ENCODE results near the gene LY6G6F.

LY6G6F gene

DNA sequence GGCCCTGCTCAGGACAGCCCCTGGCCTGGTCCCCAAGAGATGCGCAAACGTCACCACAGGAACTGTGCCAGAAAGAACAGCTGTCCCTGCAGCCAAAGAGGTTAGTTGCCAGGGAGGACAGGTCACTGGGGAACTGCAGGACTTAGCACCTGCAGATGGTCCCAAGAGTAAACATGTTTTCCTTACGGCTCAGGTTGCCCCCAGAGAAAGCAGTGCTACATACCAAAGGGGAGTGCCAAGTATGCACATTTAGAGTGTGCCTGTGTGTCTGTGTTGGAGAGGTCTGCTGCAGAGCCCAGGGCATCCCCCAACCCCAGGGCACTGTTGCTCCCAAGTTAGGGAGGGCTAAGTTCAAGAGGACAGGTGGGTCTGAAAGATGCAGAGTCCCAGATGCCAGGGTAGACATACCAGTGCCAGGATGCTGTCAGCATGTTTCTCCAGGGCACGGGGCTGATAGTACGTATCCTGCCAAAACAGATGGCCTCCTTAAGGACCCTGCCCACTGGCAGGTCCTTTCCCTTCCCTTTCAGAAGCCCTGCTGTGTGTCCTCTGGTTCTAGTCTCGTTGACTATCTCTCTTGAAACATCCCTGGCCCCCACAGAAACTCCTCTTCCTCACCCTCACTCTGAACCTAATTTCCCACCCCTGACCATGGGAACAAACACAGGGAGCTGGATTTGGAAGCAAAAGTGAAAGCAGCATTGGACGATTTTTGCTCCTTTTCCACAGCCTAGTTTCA, 4.8 kb upstream of the LY6G6F start:
- peak overlapping the region; percentile 6 for H3K23ac ChIP-seq (ENCODE audit: low read depth, low read length, poor library complexity)
- H2BK5ac ChIP-seq (ENCODE audit: low read length): no peak overlapping the region
- H3K4me1 ChIP-seq (ENCODE audit: control insufficient read depth in 2 of 2, insufficient read depth in 1 of 2, low read depth in 1 of 2, low read length in 2 of 2): peaks cover 6 to 7% of the 10 kb centered on the region in 2 donors
- H3K4me2 ChIP-seq (ENCODE audit: insufficient read depth, low read length, poor library complexity, severe bottlenecking): peak overlapping the region; percentile 75
- no peak overlapping the region for H3K14ac ChIP-seq (ENCODE audit: low read length)
- no peak overlapping the region for H3K18ac ChIP-seq (ENCODE audit: low read length)
- H3K9ac ChIP-seq (ENCODE audit: low read depth, low read length, poor library complexity): peak overlapping the region; percentile 78
- no peak overlapping the region for H3K4ac ChIP-seq (ENCODE audit: low read length)
- H2BK120ac ChIP-seq (ENCODE audit: low read depth, low read length): no peak overlapping the region
- peaks cover 3% of the 10 kb centered on the region for H3K79me1 ChIP-seq (ENCODE audit: low read depth, low read length)
- no peaks in the 10 kb centered on the region for H3K27me3 ChIP-seq (ENCODE audit: control insufficient read depth in 3 of 3, insufficient read depth in 3 of 3, low read depth in 1 of 3, low read length in 3 of 3)
- no peak overlapping the region for H2BK15ac ChIP-seq (ENCODE audit: low read length)
- no peak overlapping the region for H2BK12ac ChIP-seq (ENCODE audit: low read length)
- peaks cover 8 to 45% of the 10 kb centered on the region in 2 donors for H3K36me3 ChIP-seq (replicated peaks in 1 of 2; ENCODE audit: control insufficient read depth in 2 of 2, insufficient read depth in 2 of 2, low read length in 2 of 2)
- peak overlapping the region; percentile 88 for H2AFZ ChIP-seq (ENCODE audit: low read length)
- H4K91ac ChIP-seq (ENCODE audit: low read depth, low read length, poor library complexity): no peak overlapping the region
- no CpG with 5 or more reads among the region's 7 CpGs for WGBS, 2 donors (ENCODE audit: extremely low coverage in 2 of 2, insufficient read length in 2 of 2, insufficient replicate concordance in 1 of 2)
- peak overlapping the region; percentile 77 to 88 for H3K4me3 ChIP-seq (ENCODE audit: low read length in 2 of 2)
- H3K27ac ChIP-seq (replicated peaks; ENCODE audit: low read length): no peak overlapping the region
- H2AK5ac ChIP-seq (ENCODE audit: low read depth, low read length): no peak overlapping the region
- DNase-seq (ENCODE audit: low spot score): no peak
- H3K9me3 ChIP-seq (replicated peaks in 1 of 2; ENCODE audit: control insufficient read depth in 2 of 2, insufficient read depth in 1 of 2, low read depth in 1 of 2, low read length in 2 of 2): no peaks in the 10 kb centered on the region
- H4K8ac ChIP-seq (ENCODE audit: low read depth, low read length): no peak overlapping the region

DNA sequence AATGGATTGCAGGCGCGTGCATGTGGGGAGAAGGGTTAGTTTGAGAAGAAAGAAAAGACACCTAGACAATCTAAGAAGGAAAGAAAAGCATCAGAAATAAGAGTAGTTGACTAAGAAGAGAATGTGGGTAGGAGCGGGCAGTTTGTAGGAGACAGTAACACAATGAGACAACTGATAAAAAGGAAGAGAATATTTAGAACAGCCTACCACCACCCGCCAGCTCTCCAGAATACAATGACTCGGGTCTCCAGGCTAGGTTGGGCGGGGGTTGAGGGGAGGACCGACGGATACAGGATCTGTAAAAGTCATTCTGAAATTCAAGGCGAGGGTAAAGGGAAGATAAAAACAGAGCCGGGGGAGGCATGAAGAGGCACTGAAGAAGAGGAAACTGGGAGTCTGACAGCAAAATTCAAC, 4.3 kb upstream of the LY6G6F start:
- Histone ChIP-seq H3K4me2 (ENCODE audit: insufficient read depth, low read length, poor library complexity, severe bottlenecking) (peak overlapping the region; percentile 75), H4K8ac (ENCODE audit: low read depth, low read length) (no peak overlapping the region), H2BK15ac (ENCODE audit: low read length) (peak overlapping the region; percentile 45), H2AFZ (ENCODE audit: low read length) (peak overlapping the region; percentile 88), H2BK5ac (ENCODE audit: low read length) (no peak overlapping the region), H3K27ac (replicated peaks; ENCODE audit: low read length) (peak overlapping the region; percentile 78), H3K4me1 (ENCODE audit: control insufficient read depth in 2 of 2, insufficient read depth in 1 of 2, low read depth in 1 of 2, low read length in 2 of 2) (peaks cover 6 to 7% of the 10 kb centered on the region in 2 donors), H3K4me3 (ENCODE audit: low read length in 2 of 2) (peak overlapping the region; percentile 77 to 88), H3K79me1 (ENCODE audit: low read depth, low read length) (peaks cover 3% of the 10 kb centered on the region), H3K36me3 (replicated peaks in 1 of 2; ENCODE audit: control insufficient read depth in 2 of 2, insufficient read depth in 2 of 2, low read length in 2 of 2) (peaks cover 8 to 40% of the 10 kb centered on the region in 2 donors), H2BK12ac (ENCODE audit: low read length) (no peak overlapping the region), H3K4ac (ENCODE audit: low read length) (no peak overlapping the region), H3K23ac (ENCODE audit: low read depth, low read length, poor library complexity) (no peak overlapping the region), H3K14ac (ENCODE audit: low read length) (no peak overlapping the region), H3K9ac (ENCODE audit: low read depth, low read length, poor library complexity) (peak overlapping the region; percentile 51), H2BK120ac (ENCODE audit: low read depth, low read length) (no peak overlapping the region), H2AK5ac (ENCODE audit: low read depth, low read length) (no peak overlapping the region), H3K9me3 (replicated peaks in 1 of 2; ENCODE audit: control insufficient read depth in 2 of 2, insufficient read depth in 1 of 2, low read depth in 1 of 2, low read length in 2 of 2) (no peaks in the 10 kb centered on the region), H3K18ac (ENCODE audit: low read length) (peak overlapping the region; percentile 95), H4K91ac (ENCODE audit: low read depth, low read length, poor library complexity) (no peak overlapping the region), H3K27me3 (ENCODE audit: control insufficient read depth in 3 of 3, insufficient read depth in 3 of 3, low read depth in 1 of 3, low read length in 3 of 3) (no peaks in the 10 kb centered on the region)
- DNase-seq (ENCODE audit: low spot score): no peak
- no CpG with 5 or more reads among the region's 10 CpGs for WGBS, 2 donors (ENCODE audit: extremely low coverage in 2 of 2, insufficient read length in 2 of 2, insufficient replicate concordance in 1 of 2)

GRCh38 chr6:31702819-31703716, 3.6 kb upstream of the LY6G6F start, which contains the start of gene ABHD16A:
Gene ABHD16A (minus strand): TSS chr6:31703324. CDS start chr6:31703281, 43 bp downstream.
- Histone ChIP-seq H3K36me3 (replicated peaks in 1 of 2; ENCODE audit: control insufficient read depth in 2 of 2, insufficient read depth in 2 of 2, low read length in 2 of 2) (peaks cover 5 to 34% of the 10 kb centered on the region in 2 donors), H3K4me2 (ENCODE audit: insufficient read depth, low read length, poor library complexity, severe bottlenecking) (peak within 1 kb of the TSS; percentile 75), H2BK15ac (ENCODE audit: low read length) (peak within 1 kb of the TSS; percentile 45), H3K4me1 (ENCODE audit: control insufficient read depth in 2 of 2, insufficient read depth in 1 of 2, low read depth in 1 of 2, low read length in 2 of 2) (peaks cover 6 to 7% of the 10 kb centered on the region in 2 donors), H3K4me3 (ENCODE audit: low read length in 2 of 2) (peak within 1 kb of the TSS; percentile 77 to 88), H3K4ac (ENCODE audit: low read length) (peak within 1 kb of the TSS; percentile 61), H4K8ac (ENCODE audit: low read depth, low read length) (no peak within 1 kb of the TSS), H2BK12ac (ENCODE audit: low read length) (peak within 1 kb of the TSS; percentile 16), H2AFZ (ENCODE audit: low read length) (peak within 1 kb of the TSS; percentile 88), H3K18ac (ENCODE audit: low read length) (peak within 1 kb of the TSS; percentile 95), H3K14ac (ENCODE audit: low read length) (peak within 1 kb of the TSS; percentile 63), H2BK120ac (ENCODE audit: low read depth, low read length) (peak within 1 kb of the TSS; percentile 24), H3K27me3 (ENCODE audit: control insufficient read depth in 3 of 3, insufficient read depth in 3 of 3, low read depth in 1 of 3, low read length in 3 of 3) (no peaks in the 10 kb centered on the region), H3K27ac (replicated peaks; ENCODE audit: low read length) (peak within 1 kb of the TSS; percentile 78), H4K91ac (ENCODE audit: low read depth, low read length, poor library complexity) (no peak within 1 kb of the TSS), H3K9me3 (replicated peaks in 1 of 2; ENCODE audit: control insufficient read depth in 2 of 2, insufficient read depth in 1 of 2, low read depth in 1 of 2, low read length in 2 of 2) (no peaks in the 10 kb centered on the region), H2BK5ac (ENCODE audit: low read length) (no peak within 1 kb of the TSS), H3K79me1 (ENCODE audit: low read depth, low read length) (peaks cover 3% of the 10 kb centered on the region), H2AK5ac (ENCODE audit: low read depth, low read length) (peak within 1 kb of the TSS; percentile 82), H3K9ac (ENCODE audit: low read depth, low read length, poor library complexity) (peak within 1 kb of the TSS; percentile 85), H3K23ac (ENCODE audit: low read depth, low read length, poor library complexity) (peak within 1 kb of the TSS; percentile 95)
- DNase-seq (ENCODE audit: low spot score): peak; percentile 93
- WGBS, 2 donors (ENCODE audit: extremely low coverage in 2 of 2, insufficient read length in 2 of 2, insufficient replicate concordance in 1 of 2): no CpG with 5 or more reads among the region's 54 CpGs

GRCh38 chr6:31705931-31706330, 735 bp upstream of the LY6G6F start:
- no peak overlapping the region for H3K14ac ChIP-seq (ENCODE audit: low read length)
- no peak overlapping the region for H3K9ac ChIP-seq (ENCODE audit: low read depth, low read length, poor library complexity)
- no peak overlapping the region for H4K8ac ChIP-seq (ENCODE audit: low read depth, low read length)
- no peak overlapping the region for H3K4ac ChIP-seq (ENCODE audit: low read length)
- H2AK5ac ChIP-seq (ENCODE audit: low read depth, low read length): no peak overlapping the region
- H2BK120ac ChIP-seq (ENCODE audit: low read depth, low read length): no peak overlapping the region
- no CpG with 5 or more reads among the region's 6 CpGs for WGBS, 2 donors (ENCODE audit: extremely low coverage in 2 of 2, insufficient read length in 2 of 2, insufficient replicate concordance in 1 of 2)
- H3K4me1 ChIP-seq (ENCODE audit: control insufficient read depth in 2 of 2, insufficient read depth in 1 of 2, low read depth in 1 of 2, low read length in 2 of 2): peaks cover 6 to 10% of the 10 kb centered on the region in 2 donors
- peaks cover 3% of the 10 kb centered on the region for H3K79me1 ChIP-seq (ENCODE audit: low read depth, low read length)
- H3K18ac ChIP-seq (ENCODE audit: low read length): no peak overlapping the region
- no peak overlapping the region for H3K4me3 ChIP-seq (ENCODE audit: low read length in 2 of 2)
- peaks cover 2 to 8% of the 10 kb centered on the region in 2 donors for H3K36me3 ChIP-seq (replicated peaks in 1 of 2; ENCODE audit: control insufficient read depth in 2 of 2, insufficient read depth in 2 of 2, low read length in 2 of 2)
- peaks cover 0 to 4% (median 0%) of the 10 kb centered on the region in 3 experiments for H3K27me3 ChIP-seq (ENCODE audit: control insufficient read depth in 3 of 3, insufficient read depth in 3 of 3, low read depth in 1 of 3, low read length in 3 of 3)
- no peak overlapping the region for H3K4me2 ChIP-seq (ENCODE audit: insufficient read depth, low read length, poor library complexity, severe bottlenecking)
- H2BK12ac ChIP-seq (ENCODE audit: low read length): no peak overlapping the region
- no peak overlapping the region for H3K23ac ChIP-seq (ENCODE audit: low read depth, low read length, poor library complexity)
- H4K91ac ChIP-seq (ENCODE audit: low read depth, low read length, poor library complexity): no peak overlapping the region
- DNase-seq (ENCODE audit: low spot score): no peak
- no peak overlapping the region for H2AFZ ChIP-seq (ENCODE audit: low read length)
- H2BK5ac ChIP-seq (ENCODE audit: low read length): no peak overlapping the region
- H3K9me3 ChIP-seq (replicated peaks in 1 of 2; ENCODE audit: control insufficient read depth in 2 of 2, insufficient read depth in 1 of 2, low read depth in 1 of 2, low read length in 2 of 2): no peaks in the 10 kb centered on the region
- H3K27ac ChIP-seq (replicated peaks; ENCODE audit: low read length): no peak overlapping the region
- no peak overlapping the region for H2BK15ac ChIP-seq (ENCODE audit: low read length)

Data from neuronal stem cell (in vitro differentiated cells).